ENCODE results near the gene SLC50A1. TPM values are rescaled to one million over a fixed set of nuclear protein-coding genes. Genes with fewer than 3 reads are reported as not detected.

Gene SLC50A1
- polyA plus RNA-seq, 1 donor (not counting 4 experiments of a cell fraction or from before 2014, with no cell fraction given): 54.5 TPM

DNA sequence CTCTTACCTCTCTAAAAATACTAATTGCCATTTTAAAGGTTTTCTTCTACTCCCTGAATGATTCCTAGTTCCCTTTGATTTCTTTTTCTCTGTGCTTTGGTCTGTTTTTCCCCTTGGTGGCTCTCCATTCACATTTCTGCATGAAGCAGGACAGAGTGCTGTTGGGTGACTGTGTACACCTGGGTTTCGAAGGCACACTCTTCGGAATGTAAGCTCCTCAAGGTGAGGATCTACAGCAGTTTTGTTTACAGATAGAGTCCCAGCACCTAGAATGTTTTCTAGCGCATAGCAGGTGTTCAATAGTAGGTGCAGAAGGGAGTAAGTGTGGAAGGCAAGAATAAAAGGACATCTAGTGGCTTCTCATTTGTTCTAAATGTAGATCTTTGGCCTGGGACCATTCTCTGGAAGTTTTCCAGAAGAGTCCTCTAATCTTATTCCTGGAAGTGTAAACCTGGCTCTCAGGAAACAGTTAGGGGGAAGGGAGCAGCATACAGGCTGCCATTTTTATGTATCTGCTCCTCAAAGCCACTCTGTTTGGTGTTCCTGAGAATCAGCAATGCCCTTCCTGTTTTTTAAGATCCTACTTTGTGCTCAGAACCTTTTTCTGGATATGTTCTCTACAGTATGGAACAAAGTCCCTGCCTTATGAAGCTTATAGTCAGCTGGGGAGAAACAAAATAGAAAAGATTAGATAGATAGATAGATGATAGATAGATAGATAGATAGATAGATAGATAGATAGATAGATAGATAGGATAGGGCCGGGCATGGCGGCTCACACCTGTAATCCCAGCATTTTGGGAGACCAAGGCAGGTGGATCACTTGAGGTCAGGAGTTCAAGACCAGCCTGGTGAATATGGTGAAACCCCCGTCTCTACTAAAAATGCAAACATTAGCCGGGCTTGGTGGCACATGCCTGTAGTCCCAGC is 30.8 kb upstream of the SLC50A1 start:
- H3K4me1 ChIP-seq (ENCODE audit: control insufficient read depth, extremely low read depth, insufficient read depth, low read length): no peaks in the 10 kb centered on the region
- H3K27ac ChIP-seq (ENCODE audit: control insufficient read depth, insufficient read depth, low read length): no peak overlapping the region
- H3K9me1 ChIP-seq (ENCODE audit: control insufficient read depth, extremely low read depth, insufficient read depth, low read length): no peaks in the 10 kb centered on the region
- FAIRE-seq: no peak
- H3K4me2 ChIP-seq (ENCODE audit: control insufficient read depth, extremely low read depth, insufficient read depth, low read depth, low read length): no peak overlapping the region
- H3K9me3 ChIP-seq (ENCODE audit: control insufficient read depth, low read depth, low read length): no peaks in the 10 kb centered on the region
- no peaks in the 10 kb centered on the region for H4K20me1 ChIP-seq (ENCODE audit: control insufficient read depth, extremely low read depth, insufficient read depth, low read length)
- no peak for TF ChIP-seq CTCF (optimal IDR thresholded peaks at IDR 0.05 in 1 of 3, IDR thresholded peaks at IDR 0.05 in 1 of 3, conservative IDR thresholded peaks at IDR 0.05 in 1 of 3; ENCODE audit: extremely low read depth in 1 of 3, insufficient read depth in 2 of 3, low read length in 3 of 3)
- TF ChIP-seq EZH2 (IDR thresholded peaks at IDR 0.05; ENCODE audit: low read length): no peak
- H2AFZ ChIP-seq (ENCODE audit: control insufficient read depth, low read length): no peak overlapping the region
- H3K79me2 ChIP-seq (ENCODE audit: control insufficient read depth, insufficient read depth, low read length): no peaks in the 10 kb centered on the region
- dilution Hi-C loops (cut with MboI; ENCODE audit: extremely low pct_ligation_motif_present, low sequenced_read_pairs): no loop called here
- DNase-seq (ENCODE audit: low read depth, low spot score): no peak
- no peak overlapping the region for H3K4me3 ChIP-seq (ENCODE audit: control insufficient read depth in 2 of 3, extremely low read depth in 1 of 3, insufficient read depth in 2 of 3, low read depth in 1 of 3, low read length in 3 of 3)
- no peak overlapping the region for H3K9ac ChIP-seq (ENCODE audit: control insufficient read depth, extremely low read depth, insufficient read depth, low read length)
- H3K27me3 ChIP-seq (ENCODE audit: control insufficient read depth, extremely low read depth, insufficient read depth, low read length): no peaks in the 10 kb centered on the region
- H3K36me3 ChIP-seq (ENCODE audit: control insufficient read depth in 2 of 2, extremely low read depth in 1 of 2, insufficient read depth in 2 of 2, low read length in 2 of 2): no peaks in the 10 kb centered on the region

- H3K27ac ChIP-seq (ENCODE audit: control insufficient read depth, insufficient read depth, low read length): no peak overlapping the region
- no peaks in the 10 kb centered on the region for H3K79me2 ChIP-seq (ENCODE audit: control insufficient read depth, insufficient read depth, low read length)
- H3K9ac ChIP-seq (ENCODE audit: control insufficient read depth, extremely low read depth, insufficient read depth, low read length): no peak overlapping the region
- no peaks in the 10 kb centered on the region for H3K36me3 ChIP-seq (ENCODE audit: control insufficient read depth in 2 of 2, extremely low read depth in 1 of 2, insufficient read depth in 2 of 2, low read length in 2 of 2)
- H3K4me1 ChIP-seq (ENCODE audit: control insufficient read depth, extremely low read depth, insufficient read depth, low read length): no peaks in the 10 kb centered on the region
- no peaks in the 10 kb centered on the region for H4K20me1 ChIP-seq (ENCODE audit: control insufficient read depth, extremely low read depth, insufficient read depth, low read length)
- no peaks in the 10 kb centered on the region for H3K27me3 ChIP-seq (ENCODE audit: control insufficient read depth, extremely low read depth, insufficient read depth, low read length)
- no peak for DNase-seq (ENCODE audit: low read depth, low spot score)
- no peak overlapping the region for H2AFZ ChIP-seq (ENCODE audit: control insufficient read depth, low read length)
- FAIRE-seq: no peak
- no peak overlapping the region for H3K4me2 ChIP-seq (ENCODE audit: control insufficient read depth, extremely low read depth, insufficient read depth, low read depth, low read length)
- H3K9me1 ChIP-seq (ENCODE audit: control insufficient read depth, extremely low read depth, insufficient read depth, low read length): no peaks in the 10 kb centered on the region
- TF ChIP-seq CTCF (optimal IDR thresholded peaks at IDR 0.05 in 1 of 3, IDR thresholded peaks at IDR 0.05 in 1 of 3, conservative IDR thresholded peaks at IDR 0.05 in 1 of 3; ENCODE audit: extremely low read depth in 1 of 3, insufficient read depth in 2 of 3, low read length in 3 of 3) (no peak), EZH2 (IDR thresholded peaks at IDR 0.05; ENCODE audit: low read length) (no peak)
- no peak overlapping the region for H3K4me3 ChIP-seq (ENCODE audit: control insufficient read depth in 2 of 3, extremely low read depth in 1 of 3, insufficient read depth in 2 of 3, low read depth in 1 of 3, low read length in 3 of 3)
- dilution Hi-C loops (cut with MboI; ENCODE audit: extremely low pct_ligation_motif_present, low sequenced_read_pairs): no loop called here
- H3K9me3 ChIP-seq (ENCODE audit: control insufficient read depth, low read depth, low read length): no peaks in the 10 kb centered on the region
These were observed 30.0 kb upstream of the SLC50A1 start for GRCh38 chr1:155105604-155106011.
